ENCODE measurements around the gene XRCC2. TPM values are rescaled to one million over a fixed set of nuclear protein-coding genes. Genes with fewer than 3 reads are reported as not detected.
A peak's percentile ranks its signal among the peaks of the same experiment; 100 is the strongest.

Gene XRCC2
- total and polyA plus RNA-seq, 2 donors from 2014 or later, result 0.22 to 0.44 TPM

GRCh38 chr7:152608208-152608607, 67.7 kb downstream of the XRCC2 start:
- Histone ChIP-seq H3K4me3 (ENCODE audit: low read length in 3 of 3) (no peak overlapping the region), H3K4me1 (ENCODE audit: control insufficient read depth in 2 of 3, insufficient read depth in 2 of 3, low read depth in 1 of 3, low read length in 3 of 3) (no peaks in the 10 kb centered on the region), H3K27ac (ENCODE audit: low read depth in 2 of 2, low read length in 2 of 2) (no peak overlapping the region), H3K36me3 (ENCODE audit: control insufficient read depth in 2 of 3, insufficient read depth in 3 of 3, low read length in 3 of 3) (no peaks in the 10 kb centered on the region), H3K9ac (ENCODE audit: low read length in 3 of 3) (no peak overlapping the region), H3K9me3 (ENCODE audit: control insufficient read depth in 2 of 3, insufficient read depth in 1 of 3, low read length in 3 of 3) (no peaks in the 10 kb centered on the region), H3K27me3 (ENCODE audit: control insufficient read depth, insufficient read depth, low read length) (no peaks in the 10 kb centered on the region)
- FAIRE-seq (no peak), DNase-seq (peak in 1 of 5 donors; percentile 18)
- intact Hi-C loops (cut with DNase I), result no loop called here
- TF ChIP-seq CTCF (IDR thresholded peaks at IDR 0.05; ENCODE audit: borderline replicate concordance, extremely low read depth, insufficient read depth), result no peak

DNA sequence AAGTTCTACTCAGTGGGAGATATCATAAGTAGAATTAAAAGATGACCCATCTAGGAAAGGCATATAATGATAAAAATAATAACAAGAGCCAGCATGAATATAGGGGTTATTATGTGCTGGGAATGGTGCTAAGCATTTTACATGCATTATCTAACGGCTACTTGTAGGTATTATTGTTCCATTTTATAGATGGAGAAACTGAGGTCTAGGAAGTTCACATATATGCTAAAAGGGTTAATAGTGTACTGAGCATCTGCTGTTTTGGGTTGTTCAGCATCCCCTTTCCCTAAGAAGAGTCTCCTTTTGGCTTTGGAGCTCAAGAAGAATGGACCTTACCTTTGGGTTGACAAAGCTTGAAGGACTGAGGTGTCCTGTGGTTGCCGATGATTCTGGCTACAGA, 68.9 kb downstream of the XRCC2 start:
- Histone ChIP-seq H3K27me3 (ENCODE audit: control insufficient read depth, insufficient read depth, low read length) (no peaks in the 10 kb centered on the region), H3K9ac (ENCODE audit: low read length in 3 of 3) (no peak overlapping the region), H3K4me3 (ENCODE audit: low read length in 3 of 3) (no peak overlapping the region), H3K27ac (ENCODE audit: low read depth in 2 of 2, low read length in 2 of 2) (no peak overlapping the region), H3K9me3 (ENCODE audit: control insufficient read depth in 2 of 3, insufficient read depth in 1 of 3, low read length in 3 of 3) (no peaks in the 10 kb centered on the region), H3K36me3 (ENCODE audit: control insufficient read depth in 2 of 3, insufficient read depth in 3 of 3, low read length in 3 of 3) (no peaks in the 10 kb centered on the region), H3K4me1 (ENCODE audit: control insufficient read depth in 2 of 3, insufficient read depth in 2 of 3, low read depth in 1 of 3, low read length in 3 of 3) (no peaks in the 10 kb centered on the region)
- FAIRE-seq (no peak), DNase-seq (no peak)
- no peak for TF ChIP-seq CTCF (IDR thresholded peaks at IDR 0.05; ENCODE audit: borderline replicate concordance, extremely low read depth, insufficient read depth)
- intact Hi-C loops (cut with DNase I), result no loop called here

GRCh38 chr7:152602962-152603361, 73.0 kb downstream of the XRCC2 start:
- no peak for DNase-seq
- TF ChIP-seq CTCF (IDR thresholded peaks at IDR 0.05; ENCODE audit: borderline replicate concordance, extremely low read depth, insufficient read depth), result no peak
- H3K9ac ChIP-seq (ENCODE audit: low read length in 3 of 3), result no peak overlapping the region
- H3K4me1 ChIP-seq (ENCODE audit: control insufficient read depth in 2 of 3, insufficient read depth in 2 of 3, low read depth in 1 of 3, low read length in 3 of 3), result no peaks in the 10 kb centered on the region
- H3K9me3 ChIP-seq (ENCODE audit: control insufficient read depth in 2 of 3, insufficient read depth in 1 of 3, low read length in 3 of 3), result no peaks in the 10 kb centered on the region
- no peaks in the 10 kb centered on the region for H3K27me3 ChIP-seq (ENCODE audit: control insufficient read depth, insufficient read depth, low read length)
- no peak overlapping the region for H3K4me3 ChIP-seq (ENCODE audit: low read length in 3 of 3)
- H3K36me3 ChIP-seq (ENCODE audit: control insufficient read depth in 2 of 3, insufficient read depth in 3 of 3, low read length in 3 of 3), result no peaks in the 10 kb centered on the region
- intact Hi-C loops (cut with DNase I), result no loop called here
- no peak overlapping the region for H3K27ac ChIP-seq (ENCODE audit: low read depth in 2 of 2, low read length in 2 of 2)
- FAIRE-seq, result no peak

DNA sequence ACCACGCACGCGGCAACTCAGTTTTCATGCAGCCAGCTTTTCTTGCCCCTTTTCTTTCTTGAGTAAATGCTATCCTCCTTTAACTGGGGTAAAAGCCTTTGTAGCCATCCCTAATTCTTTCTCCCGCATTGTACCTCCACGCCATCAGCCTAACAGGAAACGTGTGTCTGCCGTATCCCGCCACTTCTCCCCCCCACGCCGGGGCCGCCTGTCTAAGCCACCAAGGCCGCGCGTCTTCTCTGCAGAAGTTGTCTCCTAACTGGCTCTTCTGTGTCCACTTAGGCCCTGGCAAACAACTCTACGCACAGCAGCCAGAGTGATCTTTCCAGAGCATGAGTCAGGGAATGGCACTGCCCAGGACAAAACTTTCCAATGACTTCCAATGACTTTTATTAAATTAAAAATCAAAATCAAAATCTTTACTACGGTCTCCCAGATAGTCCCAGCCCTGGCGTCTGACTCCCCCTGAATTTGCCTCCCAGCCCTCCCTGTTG, 74.6 kb downstream of the XRCC2 start:
- Histone ChIP-seq H3K4me1 (ENCODE audit: control insufficient read depth in 2 of 3, insufficient read depth in 2 of 3, low read depth in 1 of 3, low read length in 3 of 3) (no peaks in the 10 kb centered on the region), H3K9ac (ENCODE audit: low read length in 3 of 3) (no peak overlapping the region), H3K27me3 (ENCODE audit: control insufficient read depth, insufficient read depth, low read length) (no peaks in the 10 kb centered on the region), H3K27ac (ENCODE audit: low read depth in 2 of 2, low read length in 2 of 2) (no peak overlapping the region), H3K36me3 (ENCODE audit: control insufficient read depth in 2 of 3, insufficient read depth in 3 of 3, low read length in 3 of 3) (no peaks in the 10 kb centered on the region), H3K4me3 (ENCODE audit: low read length in 3 of 3) (no peak overlapping the region), H3K9me3 (ENCODE audit: control insufficient read depth in 2 of 3, insufficient read depth in 1 of 3, low read length in 3 of 3) (no peaks in the 10 kb centered on the region)
- no peak for TF ChIP-seq CTCF (IDR thresholded peaks at IDR 0.05; ENCODE audit: borderline replicate concordance, extremely low read depth, insufficient read depth)
- DNase-seq (peak in 1 of 5 donors; percentile 53), FAIRE-seq (no peak)
- intact Hi-C loops (cut with DNase I), result no loop called here

Data from kidney (tissue), 14 donors.